GM12878 (cell line): ENCODE measurements around the gene RAB3B. TPM values are rescaled to one million over a fixed set of nuclear protein-coding genes. Genes with fewer than 3 reads are reported as not detected.

Source experiments
- BMI1 ChIP-seq: fragments of 450-650 bp; IDR thresholded peaks from 2 replicates; pipeline ENCODE4 v1.6.1; 2016; ENCODE audit warnings: mild to moderate bottlenecking, moderate library complexity, borderline replicate concordance
- E2F4 ChIP-seq: IDR thresholded peaks from 2 replicates; pipeline ENCODE4 v1.6.1; 2012; ENCODE audit warnings: low read depth, low read length, improper control_type of control experiment
- ELK1 ChIP-seq: IDR thresholded peaks from 2 replicates; pipeline ENCODE4 v1.6.1; 2012; ENCODE audit warnings: low read depth, low read length, improper control_type of control experiment
- FOXM1 ChIP-seq: IDR thresholded peaks from 2 replicates; pipeline ENCODE4 v1.6.1; 2012; ENCODE audit warnings: low read depth, mild to moderate bottlenecking, inconsistent platforms, low read length, moderate library complexity
- HDGF ChIP-seq: fragments of 450-650 bp; IDR thresholded peaks from 2 replicates; pipeline ENCODE4 v1.6.1; 2016; ENCODE audit warnings: antibody characterized with exemption
- JUND ChIP-seq: IDR thresholded peaks from 2 replicates; pipeline ENCODE4 v1.6.1; 2012; ENCODE audit warnings: low read depth, mild to moderate bottlenecking, low read length, improper control_type of control experiment, moderate library complexity
- POLR2AphosphoS2 ChIP-seq: IDR thresholded peaks from 2 replicates; pipeline ENCODE4 v1.6.1; 2011; ENCODE audit warnings: low read depth, mild to moderate bottlenecking, low read length, improper control_type of control experiment, moderate library complexity
- POU2F2 ChIP-seq: IDR thresholded peaks from 3 replicates; pipeline ENCODE4 v1.6.1; 2011; ENCODE audit warnings: low read depth, mild to moderate bottlenecking, low read length, borderline replicate concordance
- RB1 ChIP-seq: fragments of 450-650 bp; formaldehyde crosslinking; IDR thresholded peaks from 2 replicates; pipeline ENCODE4 v1.6.1; 2017; ENCODE audit warnings: mild to moderate bottlenecking, borderline replicate concordance
- REST ChIP-seq: IDR thresholded peaks from 2 replicates; pipeline ENCODE4 v1.6.1; 2012; ENCODE audit warnings: mild to moderate bottlenecking, low read depth, low read length
- SIN3A ChIP-seq: IDR thresholded peaks from 2 replicates; pipeline ENCODE4 v1.6.1; 2012; ENCODE audit warnings: low read depth, low read length, improper control_type of control experiment
- SPI1 ChIP-seq: IDR thresholded peaks from 2 replicates; pipeline ENCODE4 v1.6.1; 2011; ENCODE audit warnings: low read depth, mild to moderate bottlenecking, low read length, moderate library complexity, borderline replicate concordance; ENCODE audit not compliant: insufficient read depth
- STAT3 ChIP-seq: IDR thresholded peaks from 2 replicates; pipeline ENCODE4 v1.6.1; 2011; ENCODE audit warnings: low read depth, low read length, improper control_type of control experiment
- TCF12 ChIP-seq: IDR thresholded peaks from 2 replicates; pipeline ENCODE4 v1.6.1; 2011; ENCODE audit warnings: low read depth, mild to moderate bottlenecking, low read length
- TCF7 ChIP-seq: IDR thresholded peaks from 2 replicates; pipeline ENCODE4 v1.6.1; 2014; ENCODE audit warnings: antibody characterized with exemption, borderline replicate concordance
- YBX1 ChIP-seq: fragments of 450-650 bp; IDR thresholded peaks from 2 replicates; pipeline ENCODE4 v1.6.1; 2016; ENCODE audit warnings: antibody characterized with exemption
- ZBTB33 ChIP-seq: fragments of 450-650 bp; IDR thresholded peaks from 2 replicates; pipeline ENCODE4 v1.6.1; 2017; ENCODE audit warnings: mild to moderate bottlenecking
- ZNF207 ChIP-seq: fragments of 450-650 bp; IDR thresholded peaks from 2 replicates; pipeline ENCODE4 v1.6.1; 2014; ENCODE audit warnings: antibody characterized with exemption, mild to moderate bottlenecking, borderline replicate concordance
- ZNF687 ChIP-seq: fragments of 450-650 bp; IDR thresholded peaks from 2 replicates; pipeline ENCODE4 v1.6.1; 2017; ENCODE audit warnings: mild to moderate bottlenecking, moderate library complexity
- polyA plus RNA-seq, 11 experiments: library from polyadenylated mRNA; depleted of rRNA in 4 of 11; unstranded in 6 of 11; stranded (reverse) in 5 of 11; fragments of >200 nt; fragmentation: Nextera tagmentation in 4 of 11; fragmentation: Illumina TruSeq in 1 of 11; extraction: Ambion mirVana in 4 of 11; extraction: Trizol in 1 of 11; gene quantifications; 1 replicate in 1 of 11; 2 replicates in 10 of 11; pipeline versions ENCODE4 v1.2.1 to v1.2.3, GENCODE V29; 2011 to 2016; ENCODE audit warnings: inconsistent platforms in 2 of 11, missing spikeins in 2 of 11, low read depth in 1 of 11
- total RNA-seq, 4 experiments: library from RNA; depleted of rRNA in 3 of 4; stranded (reverse); fragments of >200 nt in 3 of 4; fragmentation: Illumina TruSeq in 1 of 4; extraction: Trizol in 1 of 4; gene quantifications; 2 replicates each; pipeline versions ENCODE4 v1.2.1 to v1.2.3, GENCODE V29; 2013 to 2021

Gene RAB3B
- total and polyA plus RNA-seq, 10 of the 15 experiments (the other 5 are each of a cell fraction or from before 2014, with no cell fraction given), result 0.05 to 0.32 (median 0.24) TPM

GRCh38 chr1:51863384-51863783 lies 127.1 kb downstream of the RAB3B start (continued):
- TF ChIP-seq REST (no peak), RB1 (no peak), SIN3A (no peak), SPI1 (no peak), E2F4 (no peak), JUND (no peak), POU2F2 (no peak), TCF12 (no peak), BMI1 (peak; percentile 21; the same call in 1 of the 2 replicates), FOXM1 (0 out of 2 replicates have a peak, but pooled peaks have one; percentile 29), ZNF207 (no peak), YBX1 (no peak), TCF7 (no peak), HDGF (no peak), ZBTB33 (no peak), STAT3 (no peak), ZNF687 (no peak), ELK1 (no peak), POLR2AphosphoS2 (no peak)
